Left forelimb (tissue), 1 donor: Measurements from ENCODE around the gene NUP210L.

Experiments
- DNase-seq: peaks from one replicate; pipeline ENCODE4 v3.0.0-alpha.2; 2018; ENCODE audit warnings: low spot score

NUP210L gene

DNA sequence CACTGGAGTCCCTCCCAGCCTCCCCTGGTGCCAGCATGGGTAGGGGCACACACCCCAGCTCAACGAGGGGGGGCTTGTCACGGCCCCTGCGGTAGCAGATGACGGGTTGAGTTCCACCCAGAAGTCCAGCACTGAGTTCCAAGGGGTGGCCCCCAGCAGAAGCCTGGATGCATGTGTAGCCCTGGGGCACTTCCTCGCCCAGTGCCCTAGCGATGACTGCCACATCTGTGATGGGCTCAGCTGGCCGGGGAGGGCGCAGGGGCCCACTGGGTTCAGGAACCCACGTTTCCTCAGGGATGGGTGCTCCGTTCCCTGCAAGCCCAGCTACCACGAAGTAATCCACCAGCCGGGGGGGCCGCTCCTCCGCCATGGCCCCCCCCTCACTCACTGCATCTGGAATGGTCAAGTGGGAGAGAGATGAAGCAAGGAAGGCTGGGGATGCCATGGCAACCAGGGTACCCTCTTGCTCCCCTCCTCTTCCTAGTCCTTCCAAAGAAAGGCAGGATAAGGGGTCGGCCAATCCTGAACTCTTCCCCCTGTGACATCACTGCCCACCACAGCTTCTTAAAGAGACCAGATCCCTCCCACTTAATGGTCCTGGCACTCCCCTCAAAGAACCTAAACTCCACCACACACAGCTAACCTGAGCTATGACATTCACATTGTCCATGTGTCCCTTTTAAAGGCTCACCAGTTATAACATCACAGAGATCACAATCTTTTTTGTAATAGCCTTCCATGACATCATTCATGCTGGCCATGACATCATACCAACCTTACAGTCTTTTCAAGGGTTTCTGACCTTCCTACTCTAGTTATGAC lies 210.7 kb downstream of the NUP210L start:
- no peak for DNase-seq

DNA sequence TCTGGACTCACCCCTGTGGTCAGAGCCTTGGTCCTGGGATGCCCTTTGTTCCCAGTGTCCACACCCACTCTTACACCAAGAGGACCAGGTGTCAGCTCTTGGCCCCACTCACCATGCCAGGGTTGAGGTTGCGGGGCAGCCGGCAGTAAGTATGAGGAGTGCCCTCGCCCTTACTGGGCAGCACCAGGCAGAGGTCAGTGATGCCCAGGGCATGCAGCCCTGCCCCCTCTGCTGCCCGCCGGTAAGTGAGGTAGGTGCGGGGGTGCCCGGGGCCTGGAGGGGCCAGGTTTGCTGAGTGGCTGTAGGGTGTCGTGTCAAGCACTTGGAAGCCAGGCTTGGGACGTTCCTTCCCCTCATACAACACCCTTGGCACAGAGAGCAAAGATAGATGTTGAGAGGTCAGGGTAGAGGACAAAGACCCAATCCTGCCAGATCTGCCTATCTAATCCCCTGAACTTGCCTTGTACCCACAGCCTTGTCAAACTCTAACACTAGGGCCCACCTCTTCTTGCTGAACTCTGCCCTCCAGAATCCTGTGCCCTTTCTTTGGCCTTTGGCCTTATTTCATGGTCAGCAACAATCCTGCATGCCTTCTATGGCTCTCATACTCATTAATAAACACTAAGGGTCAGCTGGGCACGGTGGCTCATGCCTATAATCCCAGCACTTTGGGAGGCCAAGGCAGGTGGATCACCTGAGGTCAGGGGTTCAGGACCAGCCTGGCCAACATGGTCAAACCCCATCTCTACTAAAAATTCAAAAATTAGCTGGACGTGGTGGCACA lies 211.9 kb downstream of the NUP210L start:
- DNase-seq, result no peak
